ENCODE results near the gene ZNF277.

The ZNF277 gene

DNA sequence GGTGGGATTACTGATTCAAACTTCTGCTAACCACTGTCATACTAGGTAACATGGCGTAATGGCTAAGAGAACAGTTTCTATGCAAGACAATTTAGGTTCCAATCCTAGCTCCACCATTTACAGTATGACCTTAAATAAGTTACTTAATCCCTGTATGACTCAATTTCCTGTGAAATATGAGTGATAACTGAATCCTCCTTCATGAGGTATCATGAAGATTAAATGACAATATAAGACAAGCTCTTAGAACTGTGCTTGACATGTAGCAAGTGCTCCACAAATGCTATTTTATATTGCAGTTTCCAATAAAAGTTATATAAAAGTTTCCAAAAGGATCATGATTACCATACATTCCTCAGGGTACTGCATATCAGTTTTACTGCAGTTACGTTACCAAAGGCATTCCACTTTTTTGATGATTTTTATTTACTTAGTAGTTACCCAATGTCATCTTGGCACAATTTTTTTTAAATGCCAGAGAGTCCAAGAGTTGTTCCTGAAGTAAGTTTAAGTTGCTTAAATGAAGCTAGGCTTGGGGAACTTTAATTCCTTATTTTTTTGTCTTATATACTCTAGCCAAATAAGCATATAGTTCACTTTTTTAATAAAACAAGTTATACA, 7.3 kb upstream of the ZNF277 start:
- TF ChIP-seq, protein P1, sequence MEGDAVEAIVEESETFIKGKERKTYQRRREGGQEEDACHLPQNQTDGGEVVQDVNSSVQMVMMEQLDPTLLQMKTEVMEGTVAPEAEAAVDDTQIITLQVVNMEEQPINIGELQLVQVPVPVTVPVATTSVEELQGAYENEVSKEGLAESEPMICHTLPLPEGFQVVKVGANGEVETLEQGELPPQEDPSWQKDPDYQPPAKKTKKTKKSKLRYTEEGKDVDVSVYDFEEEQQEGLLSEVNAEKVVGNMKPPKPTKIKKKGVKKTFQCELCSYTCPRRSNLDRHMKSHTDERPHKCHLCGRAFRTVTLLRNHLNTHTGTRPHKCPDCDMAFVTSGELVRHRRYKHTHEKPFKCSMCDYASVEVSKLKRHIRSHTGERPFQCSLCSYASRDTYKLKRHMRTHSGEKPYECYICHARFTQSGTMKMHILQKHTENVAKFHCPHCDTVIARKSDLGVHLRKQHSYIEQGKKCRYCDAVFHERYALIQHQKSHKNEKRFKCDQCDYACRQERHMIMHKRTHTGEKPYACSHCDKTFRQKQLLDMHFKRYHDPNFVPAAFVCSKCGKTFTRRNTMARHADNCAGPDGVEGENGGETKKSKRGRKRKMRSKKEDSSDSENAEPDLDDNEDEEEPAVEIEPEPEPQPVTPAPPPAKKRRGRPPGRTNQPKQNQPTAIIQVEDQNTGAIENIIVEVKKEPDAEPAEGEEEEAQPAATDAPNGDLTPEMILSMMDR (IDR thresholded peaks at IDR 0.05; ENCODE audit: insufficient read depth, low read length, missing control alignments) = no peak
- POLR2A ChIA-PET = no interaction called here
- CTCF ChIA-PET = no interaction called here
- DNase-seq (ENCODE audit: low read depth, low spot score) = no peak
- no peak overlapping the region for H3K4me3 ChIP-seq (ENCODE audit: low read depth, low read length)

DNA sequence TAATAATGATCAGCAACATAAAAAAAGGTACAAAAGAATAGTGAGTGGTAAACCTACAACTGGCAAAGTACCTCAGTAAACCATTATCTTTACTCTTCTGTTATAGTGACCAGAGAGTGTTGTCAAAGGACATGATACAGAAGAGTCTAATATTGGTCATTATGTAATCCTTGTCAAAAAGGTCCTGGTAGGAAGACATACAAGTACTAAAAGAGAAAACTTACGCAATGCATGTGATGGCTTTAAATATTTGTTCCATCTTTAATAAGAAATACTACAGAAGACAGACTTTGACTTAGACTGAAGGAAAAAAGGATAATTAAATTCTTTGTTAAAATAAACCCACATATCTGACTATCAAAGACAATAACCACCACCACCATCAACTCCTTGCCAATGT, 6.8 kb upstream of the ZNF277 start:
- H3K4me3 ChIP-seq (ENCODE audit: low read depth, low read length) = no peak overlapping the region
- ChIA-PET POLR2A (no interaction called here), CTCF (no interaction called here)
- TF ChIP-seq, protein P1 (IDR thresholded peaks at IDR 0.05; ENCODE audit: insufficient read depth, low read length, missing control alignments) = no peak
- no peak for DNase-seq (ENCODE audit: low read depth, low spot score)

DNA sequence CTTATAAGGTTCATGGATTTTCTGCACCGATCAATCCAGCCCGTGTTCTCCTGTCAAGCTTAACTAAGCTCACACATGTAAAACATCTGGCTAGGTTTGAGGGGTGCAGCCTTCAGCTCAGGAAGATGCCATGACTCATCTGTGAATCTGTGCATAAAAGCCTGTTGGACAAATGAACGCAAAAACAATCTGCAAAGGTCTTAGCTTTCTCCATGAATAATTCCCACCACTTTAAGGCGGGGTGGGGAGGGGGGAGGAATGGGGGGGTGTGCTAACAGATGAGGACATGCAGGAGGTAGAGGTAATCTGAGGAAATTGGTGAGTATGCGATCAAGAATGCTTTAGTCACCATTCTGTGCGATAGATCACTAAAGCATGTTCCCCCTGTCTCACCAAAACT, 5.1 kb upstream of the ZNF277 start:
- ChIA-PET CTCF (interaction anchor here (0.9 to 1.0 kb wide), 2 partner anchors 346 to 460 kb away, joined by 3 read pairs; no protein-coding TSS in a partner anchor), POLR2A (no interaction called here)
- TF ChIP-seq, protein P1 (IDR thresholded peaks at IDR 0.05; ENCODE audit: insufficient read depth, low read length, missing control alignments) = no peak
- no peak for DNase-seq (ENCODE audit: low read depth, low spot score)
- H3K4me3 ChIP-seq (ENCODE audit: low read depth, low read length) = no peak overlapping the region

DNA sequence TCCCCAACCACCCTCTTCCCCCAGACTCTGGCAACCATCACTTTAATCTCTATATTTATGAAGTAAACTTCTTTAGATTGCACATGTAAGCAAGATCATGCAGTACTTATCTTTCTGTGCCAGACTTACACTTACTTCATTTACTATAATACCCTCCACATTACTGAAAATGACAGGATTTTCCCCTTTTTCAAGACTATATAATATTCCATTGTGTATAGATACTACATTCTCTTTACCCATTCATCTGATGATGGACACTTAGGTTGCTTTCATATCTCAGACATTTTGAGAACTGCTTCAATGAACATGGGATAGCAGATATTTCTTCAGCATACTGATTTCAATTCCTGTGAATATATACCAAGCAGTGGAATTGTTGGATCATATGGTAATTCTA, 4.7 kb upstream of the ZNF277 start:
- POLR2A ChIA-PET = no interaction called here
- H3K4me3 ChIP-seq (ENCODE audit: low read depth, low read length) = no peak overlapping the region
- CTCF ChIA-PET = interaction anchor here (1.0 kb wide), 1 partner anchor 460 kb away, joined by 3 read pairs; no protein-coding TSS in a partner anchor
- no peak for DNase-seq (ENCODE audit: low read depth, low spot score)
- TF ChIP-seq, protein P1 (IDR thresholded peaks at IDR 0.05; ENCODE audit: insufficient read depth, low read length, missing control alignments) = no peak

DNA sequence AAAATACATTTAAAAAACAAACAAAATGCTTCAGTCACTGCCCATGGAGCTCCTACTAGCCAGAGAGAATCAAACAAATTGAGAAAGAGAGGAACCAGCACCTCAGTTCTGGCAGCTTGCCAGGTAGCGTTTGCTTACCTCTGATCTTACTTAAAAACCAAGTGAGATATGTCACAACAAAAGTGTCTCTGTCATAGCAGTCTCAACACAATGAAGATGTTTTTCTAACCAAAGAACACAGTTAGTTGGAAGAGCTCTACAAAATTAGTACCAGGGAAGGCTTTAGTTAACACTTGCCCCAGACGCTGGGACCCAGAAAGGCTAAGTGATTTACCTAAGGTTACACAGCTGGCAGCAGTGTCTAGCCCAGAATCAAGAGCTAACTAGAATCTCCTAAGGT, 3.7 kb upstream of the ZNF277 start:
- no peak overlapping the region for H3K4me3 ChIP-seq (ENCODE audit: low read depth, low read length)
- CTCF ChIA-PET = interaction anchor here (0.6 to 1.3 kb wide), 3 partner anchors 11 to 440 kb away, joined by 3 to 4 read pairs (median 3); no protein-coding TSS in a partner anchor
- TF ChIP-seq, protein P1 (IDR thresholded peaks at IDR 0.05; ENCODE audit: insufficient read depth, low read length, missing control alignments) = no peak
- DNase-seq (ENCODE audit: low read depth, low spot score) = no peak
- POLR2A ChIA-PET = no interaction called here

DNA sequence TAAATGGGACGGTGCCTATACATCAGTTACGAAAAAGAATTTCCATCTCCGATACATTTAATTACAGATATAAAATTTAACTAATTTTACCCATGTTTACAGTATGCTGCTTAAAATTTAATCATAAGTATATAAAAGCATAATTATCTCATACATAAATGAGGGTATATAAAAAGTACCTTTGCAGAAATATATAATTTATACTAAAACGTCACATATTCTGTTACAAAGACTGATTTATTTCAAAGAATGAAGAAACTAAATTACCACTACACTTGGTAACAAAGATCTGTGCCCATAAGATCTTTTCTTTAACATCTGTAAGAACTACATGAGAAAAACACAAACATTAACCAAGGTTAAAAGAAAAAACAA, 3.1 kb upstream of the ZNF277 start:
- TF ChIP-seq, protein P1 (IDR thresholded peaks at IDR 0.05; ENCODE audit: insufficient read depth, low read length, missing control alignments) = no peak
- POLR2A ChIA-PET = no interaction called here
- CTCF ChIA-PET = interaction anchor here (0.7 to 1.3 kb wide), 4 partner anchors 11 to 348 kb away, joined by 3 read pairs; no protein-coding TSS in a partner anchor
- no peak for DNase-seq (ENCODE audit: low read depth, low spot score)
- H3K4me3 ChIP-seq (ENCODE audit: low read depth, low read length) = no peak overlapping the region
